Activated B cell treated with CpG ODN at 0.5 μM for 24 hours (primary cell): Measurements from ENCODE around the gene GP1BB. TPM values are rescaled to one million over a fixed set of nuclear protein-coding genes. Genes with fewer than 3 reads are reported as not detected.

Source experiments
- ATAC-seq: fragments of 200-7000 bp; cut with Tn5 transposase; one replicate; pipeline ENCODE4 v1.10.0; 2021; ENCODE audit warnings: low read depth, mild to moderate bottlenecking, moderate library complexity
- CTCF ChIA-PET: fragments of 350-600 bp; sonication (Branson Sonifier 250); formaldehyde crosslinking; loops from one replicate; lab custom pipeline; 2021; ENCODE audit warnings: antibody characterized with exemption; lab: Charles Lee
- POLR2A ChIA-PET: fragments of 350-600 bp; sonication (Branson Sonifier 250); formaldehyde crosslinking; loops from one replicate; lab custom pipeline; 2021; ENCODE audit warnings: antibody characterized with exemption; lab: Charles Lee
- DNase-seq: peaks from one replicate; pipeline ENCODE4 v3.0.0; 2022
- H3K27ac Mint-ChIP-seq: one replicate; pipeline ENCODE4 v1.8.0; 2020; ENCODE audit warnings: mixed read lengths
- H3K27me3 Mint-ChIP-seq: one replicate; pipeline ENCODE4 v1.8.0; 2021; ENCODE audit warnings: mixed read lengths
- H3K36me3 Mint-ChIP-seq: one replicate; pipeline ENCODE4 v1.8.0; 2021; ENCODE audit warnings: low read depth, mixed read lengths
- H3K4me1 Mint-ChIP-seq: one replicate; pipeline ENCODE4 v1.8.0; 2021; ENCODE audit warnings: mixed read lengths
- H3K4me3 Mint-ChIP-seq: one replicate; pipeline ENCODE4 v1.8.0; 2020; ENCODE audit warnings: mild to moderate bottlenecking, mixed read lengths
- H3K9me3 Mint-ChIP-seq: one replicate; pipeline ENCODE4 v1.8.0; 2020; ENCODE audit warnings: mixed read lengths
- intact Hi-C: fragments of 100-400 bp; cut with micrococcal nuclease; formaldehyde crosslinking; loops from one replicate; pipeline ENCODE4 v1.15.1; 2024
- total RNA-seq: library from RNA; stranded (reverse); gene quantifications from 2 replicates; pipeline ENCODE4 v1.2.3, GENCODE V29; 2022
- TF ChIP-seq, protein P1 (sequence below): fragments of 200-600 bp; IDR thresholded peaks from one replicate; pipeline ENCODE4 v1.8.0; 2022; ENCODE audit warnings: antibody characterized with exemption, mild to moderate bottlenecking

The GP1BB gene
- total RNA-seq, 1 donor from 2014 or later: not detected

GRCh38 chr22:19704355-19705015, 18.9 kb upstream of the GP1BB start:
- DNase-seq (no peak), ATAC-seq (no peak)
- ChIA-PET CTCF (no interaction called here), POLR2A (no interaction called here)
- TF ChIP-seq, protein P1, sequence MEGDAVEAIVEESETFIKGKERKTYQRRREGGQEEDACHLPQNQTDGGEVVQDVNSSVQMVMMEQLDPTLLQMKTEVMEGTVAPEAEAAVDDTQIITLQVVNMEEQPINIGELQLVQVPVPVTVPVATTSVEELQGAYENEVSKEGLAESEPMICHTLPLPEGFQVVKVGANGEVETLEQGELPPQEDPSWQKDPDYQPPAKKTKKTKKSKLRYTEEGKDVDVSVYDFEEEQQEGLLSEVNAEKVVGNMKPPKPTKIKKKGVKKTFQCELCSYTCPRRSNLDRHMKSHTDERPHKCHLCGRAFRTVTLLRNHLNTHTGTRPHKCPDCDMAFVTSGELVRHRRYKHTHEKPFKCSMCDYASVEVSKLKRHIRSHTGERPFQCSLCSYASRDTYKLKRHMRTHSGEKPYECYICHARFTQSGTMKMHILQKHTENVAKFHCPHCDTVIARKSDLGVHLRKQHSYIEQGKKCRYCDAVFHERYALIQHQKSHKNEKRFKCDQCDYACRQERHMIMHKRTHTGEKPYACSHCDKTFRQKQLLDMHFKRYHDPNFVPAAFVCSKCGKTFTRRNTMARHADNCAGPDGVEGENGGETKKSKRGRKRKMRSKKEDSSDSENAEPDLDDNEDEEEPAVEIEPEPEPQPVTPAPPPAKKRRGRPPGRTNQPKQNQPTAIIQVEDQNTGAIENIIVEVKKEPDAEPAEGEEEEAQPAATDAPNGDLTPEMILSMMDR: no peak
- no peak overlapping the region for H3K27ac Mint-ChIP-seq
- H3K9me3 Mint-ChIP-seq: no peaks in the 10 kb centered on the region
- H3K4me3 Mint-ChIP-seq: no peak overlapping the region
- intact Hi-C loops: no loop called here
- H3K27me3 Mint-ChIP-seq: no peaks in the 10 kb centered on the region
- no peaks in the 10 kb centered on the region for H3K36me3 Mint-ChIP-seq
- H3K4me1 Mint-ChIP-seq: no peaks in the 10 kb centered on the region

DNA sequence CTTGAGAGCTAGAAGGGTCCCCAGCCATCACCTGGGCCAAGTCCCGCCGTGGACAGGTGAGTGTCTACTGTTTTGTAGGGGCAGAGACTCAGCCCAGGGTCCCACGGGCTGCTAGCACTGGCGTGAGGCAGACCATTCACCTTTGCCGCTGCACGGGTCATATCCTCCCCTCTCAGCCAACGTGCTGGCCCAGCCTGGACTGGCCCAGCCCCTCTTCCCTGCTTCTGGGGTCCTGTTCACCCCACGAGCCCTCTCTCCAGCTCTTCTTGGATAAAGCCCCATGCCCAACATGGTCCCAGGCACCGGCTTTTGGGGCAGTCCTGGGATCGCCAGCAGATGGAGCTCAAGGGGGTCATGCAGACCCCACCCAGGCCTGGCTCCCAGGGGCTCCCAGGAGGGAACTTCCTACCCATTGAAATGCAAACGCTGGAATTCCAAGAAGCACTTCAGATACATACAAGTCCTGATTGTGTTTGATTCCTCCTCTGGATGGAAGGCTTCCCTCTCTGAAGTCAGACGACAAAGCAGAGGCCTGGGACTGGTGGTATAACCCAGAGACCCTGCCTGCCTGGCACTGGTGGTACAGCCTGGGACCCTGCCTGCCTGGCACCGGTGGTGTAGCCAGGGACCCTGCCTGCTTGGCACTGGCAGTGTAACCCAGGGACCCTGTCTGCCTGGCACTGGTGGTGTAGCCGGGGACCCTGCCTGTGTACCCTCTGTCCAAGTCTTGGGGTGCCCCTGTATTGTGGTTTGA, 18.0 kb upstream of the GP1BB start:
- POLR2A ChIA-PET: no interaction called here
- CTCF ChIA-PET: no interaction called here
- H3K36me3 Mint-ChIP-seq: no peaks in the 10 kb centered on the region
- ATAC-seq (no peak), DNase-seq (no peak)
- H3K4me1 Mint-ChIP-seq: no peaks in the 10 kb centered on the region
- no peak overlapping the region for H3K27ac Mint-ChIP-seq
- intact Hi-C loops: no loop called here
- H3K4me3 Mint-ChIP-seq: no peak overlapping the region
- no peaks in the 10 kb centered on the region for H3K27me3 Mint-ChIP-seq
- no peaks in the 10 kb centered on the region for H3K9me3 Mint-ChIP-seq
- TF ChIP-seq, protein P1: no peak

- Mint-ChIP-seq H3K4me1 (no peaks in the 10 kb centered on the region), H3K4me3 (no peak overlapping the region), H3K9me3 (no peaks in the 10 kb centered on the region), H3K36me3 (no peaks in the 10 kb centered on the region), H3K27ac (no peak overlapping the region), H3K27me3 (no peaks in the 10 kb centered on the region)
- ChIA-PET POLR2A (no interaction called here), CTCF (no interaction called here)
- ATAC-seq (no peak), DNase-seq (no peak)
- TF ChIP-seq, protein P1: no peak
- intact Hi-C loops: no loop called here
Measured at GRCh38 chr22:19706661-19707151, 16.6 kb upstream of the GP1BB start.

GRCh38 chr22:19707347-19708290, 15.7 kb upstream of the GP1BB start:
- Mint-ChIP-seq H3K27me3 (peaks cover 4% of the 10 kb centered on the region), H3K27ac (no peak overlapping the region), H3K9me3 (no peaks in the 10 kb centered on the region), H3K4me1 (no peaks in the 10 kb centered on the region), H3K4me3 (no peak overlapping the region), H3K36me3 (no peaks in the 10 kb centered on the region)
- ChIA-PET POLR2A (no interaction called here), CTCF (no interaction called here)
- TF ChIP-seq, protein P1: no peak
- DNase-seq (no peak), ATAC-seq (no peak)
- intact Hi-C loops: no loop called here
